A673 (cell line): Measurements from ENCODE around the gene ARHGAP26. TPM values are rescaled to one million over a fixed set of nuclear protein-coding genes. Genes with fewer than 3 reads are reported as not detected.

ENCODE experiments used
- BruUV-seq: library from RNA; stranded (reverse); fragments of 400-500 nt; replicated peaks from 2 replicates; lab custom pipeline; 2021; lab: Mats Ljungman, UMichigan
- CTCF ChIA-PET: fragments of 300-600 bp; sonication (Branson Sonifier 250); formaldehyde crosslinking; loops from one replicate; lab custom pipeline; 2022; ENCODE audit warnings: antibody characterized with exemption; lab: Charles Lee
- POLR2A ChIA-PET: fragments of 300-600 bp; sonication (Branson Sonifier 250); formaldehyde crosslinking; loops from one replicate; lab custom pipeline; 2022; ENCODE audit warnings: antibody characterized with exemption; ENCODE audit not compliant: low non-redundant PET; lab: Charles Lee
- DNase-seq: peaks from one replicate; pipeline ENCODE4 v3.0.0-alpha.2; 2015; ENCODE audit warnings: low spot score
- H3K27ac ChIP-seq: fragments of 200-600 bp; sonication (generic); 2 replicates; pipeline ENCODE4 v1.5.1; 2016; ENCODE audit warnings: mixed run types, low read depth, mild to moderate bottlenecking, mixed read lengths, antibody characterized with exemption, low read length; ENCODE audit not compliant: poor library complexity, severe bottlenecking
- H3K27me3 ChIP-seq: fragments of 200-600 bp; sonication (generic); replicated peaks from 2 replicates; pipeline ENCODE4 v1.6.1; 2017; ENCODE audit warnings: mixed run types, low read depth, mild to moderate bottlenecking, mixed read lengths, antibody characterized with exemption, low read length; ENCODE audit not compliant: insufficient read depth, poor library complexity
- H3K36me3 ChIP-seq: fragments of 200-600 bp; sonication (generic); 2 replicates; pipeline ENCODE4 v1.6.1; 2016; ENCODE audit warnings: mixed run types, mild to moderate bottlenecking, mixed read lengths, antibody characterized with exemption, low read length; ENCODE audit not compliant: insufficient read depth, poor library complexity, severe bottlenecking
- H3K4me1 ChIP-seq: fragments of 200-600 bp; sonication (generic); 2 replicates; pipeline ENCODE4 v1.6.1; 2017; ENCODE audit warnings: mixed run types, mild to moderate bottlenecking, mixed read lengths, antibody characterized with exemption, low read length; ENCODE audit not compliant: insufficient read depth, poor library complexity, severe bottlenecking
- H3K4me3 ChIP-seq: fragments of 200-600 bp; sonication (generic); 2 replicates; pipeline ENCODE4 v1.5.1; 2016; ENCODE audit warnings: low read depth, mixed run types, mild to moderate bottlenecking, mixed read lengths, low read length; ENCODE audit not compliant: poor library complexity, severe bottlenecking
- H3K9me3 ChIP-seq: fragments of 200-600 bp; sonication (generic); 2 replicates; pipeline ENCODE4 v1.6.1; 2016; ENCODE audit warnings: mixed run types, low read depth, mild to moderate bottlenecking, mixed read lengths, antibody characterized with exemption, low read length; ENCODE audit not compliant: poor library complexity, severe bottlenecking
- CTCF ChIP-seq: fragments of 300-800, 200-600 bp; sonication (generic); conservative IDR thresholded peaks from 2 replicates; pipeline ENCODE4 v1.5.1; 2017; ENCODE audit warnings: low read depth, mild to moderate bottlenecking, antibody characterized with exemption, low read length, moderate library complexity, mixed read lengths
- EZH2 ChIP-seq: fragments of 200-600 bp; sonication (generic); IDR thresholded peaks from 2 replicates; pipeline ENCODE4 v1.6.1; 2017; ENCODE audit warnings: borderline replicate concordance, low read depth, mild to moderate bottlenecking, mixed read lengths, antibody characterized with exemption, low read length; ENCODE audit not compliant: poor library complexity, severe bottlenecking
- intact Hi-C: fragments of 100-400 bp; cut with micrococcal nuclease; formaldehyde crosslinking; loops from one replicate; pipeline ENCODE4 v1.10.0; 2022; ENCODE audit not compliant: unreplicated experiment
- total RNA-seq: library from RNA; stranded (reverse); gene quantifications from 2 replicates; pipeline ENCODE4 v1.2.3, GENCODE V29; 2021

The ARHGAP26 gene
- total RNA-seq, 1 experiment from 2014 or later: 25.5 TPM

DNA sequence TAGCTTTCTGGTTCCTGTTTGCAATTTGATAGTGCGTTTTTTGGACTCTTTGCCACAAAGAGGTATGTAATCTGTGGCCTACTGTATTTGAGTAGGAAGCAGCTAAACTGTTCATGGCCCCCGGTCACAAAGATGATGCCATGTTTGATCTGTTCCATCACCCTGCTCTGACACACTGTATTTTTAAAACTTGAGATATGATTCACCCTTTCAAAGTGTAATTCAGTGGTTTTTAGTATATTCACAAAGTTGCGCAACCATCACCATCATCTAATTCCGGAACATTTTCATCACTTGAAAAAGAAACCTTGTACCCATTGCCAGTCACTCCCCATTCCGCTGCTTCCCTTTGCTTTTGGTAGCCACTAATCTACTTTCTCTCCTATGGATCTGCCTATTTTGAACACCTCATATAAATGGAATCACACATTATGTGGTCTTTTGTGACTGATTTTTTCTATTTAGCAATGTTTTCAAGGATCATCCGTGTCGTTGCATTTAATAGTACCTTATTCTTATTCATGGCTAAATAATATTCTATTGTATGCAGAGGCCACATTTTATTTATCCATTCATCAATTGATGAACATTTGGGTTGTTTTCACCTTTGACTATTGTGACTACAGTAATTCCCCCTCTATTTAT lies 491.7 kb downstream of the ARHGAP26 start:
- Histone ChIP-seq H3K4me3 (no peak overlapping the region), H3K9me3 (peaks cover 5% of the 10 kb centered on the region), H3K36me3 (no peaks in the 10 kb centered on the region), H3K27ac (no peak overlapping the region), H3K4me1 (no peaks in the 10 kb centered on the region), H3K27me3 (no peaks in the 10 kb centered on the region)
- TF ChIP-seq CTCF (no peak), EZH2 (no peak)
- DNase-seq: no peak
- no TSS peak for BruUV-seq
- intact Hi-C loops: no loop called here
- ChIA-PET CTCF (no interaction called here), POLR2A (no interaction called here)

- H3K36me3 ChIP-seq: no peaks in the 10 kb centered on the region
- no peak for DNase-seq
- no peaks in the 10 kb centered on the region for H3K27me3 ChIP-seq
- no peak overlapping the region for H3K27ac ChIP-seq
- H3K4me3 ChIP-seq: no peak overlapping the region
- ChIA-PET POLR2A (no interaction called here), CTCF (no interaction called here)
- peaks cover 5% of the 10 kb centered on the region for H3K9me3 ChIP-seq
- BruUV-seq: no TSS peak
- TF ChIP-seq CTCF: no peak
- TF ChIP-seq EZH2: no peak
- intact Hi-C loops: no loop called here
- no peaks in the 10 kb centered on the region for H3K4me1 ChIP-seq
These were observed 492.4 kb downstream of the ARHGAP26 start for GRCh38 chr5:143262393-143263174.

- ChIA-PET CTCF (no interaction called here), POLR2A (no interaction called here)
- no peak for DNase-seq
- Histone ChIP-seq H3K27me3 (no peaks in the 10 kb centered on the region), H3K27ac (no peak overlapping the region), H3K36me3 (no peaks in the 10 kb centered on the region), H3K9me3 (peaks cover 5% of the 10 kb centered on the region), H3K4me3 (no peak overlapping the region), H3K4me1 (no peaks in the 10 kb centered on the region)
- no TSS peak for BruUV-seq
- TF ChIP-seq CTCF: no peak
- no peak for TF ChIP-seq EZH2
- intact Hi-C loops: no loop called here
These were observed 493.2 kb downstream of the ARHGAP26 start for GRCh38 chr5:143263272-143263810.
